ENCODE results near the gene SNED1. TPM values are rescaled to one million over a fixed set of nuclear protein-coding genes. Genes with fewer than 3 reads are reported as not detected.

Gene SNED1
- 7.8 and 19.8 TPM in 2 replicates for total RNA-seq

DNA sequence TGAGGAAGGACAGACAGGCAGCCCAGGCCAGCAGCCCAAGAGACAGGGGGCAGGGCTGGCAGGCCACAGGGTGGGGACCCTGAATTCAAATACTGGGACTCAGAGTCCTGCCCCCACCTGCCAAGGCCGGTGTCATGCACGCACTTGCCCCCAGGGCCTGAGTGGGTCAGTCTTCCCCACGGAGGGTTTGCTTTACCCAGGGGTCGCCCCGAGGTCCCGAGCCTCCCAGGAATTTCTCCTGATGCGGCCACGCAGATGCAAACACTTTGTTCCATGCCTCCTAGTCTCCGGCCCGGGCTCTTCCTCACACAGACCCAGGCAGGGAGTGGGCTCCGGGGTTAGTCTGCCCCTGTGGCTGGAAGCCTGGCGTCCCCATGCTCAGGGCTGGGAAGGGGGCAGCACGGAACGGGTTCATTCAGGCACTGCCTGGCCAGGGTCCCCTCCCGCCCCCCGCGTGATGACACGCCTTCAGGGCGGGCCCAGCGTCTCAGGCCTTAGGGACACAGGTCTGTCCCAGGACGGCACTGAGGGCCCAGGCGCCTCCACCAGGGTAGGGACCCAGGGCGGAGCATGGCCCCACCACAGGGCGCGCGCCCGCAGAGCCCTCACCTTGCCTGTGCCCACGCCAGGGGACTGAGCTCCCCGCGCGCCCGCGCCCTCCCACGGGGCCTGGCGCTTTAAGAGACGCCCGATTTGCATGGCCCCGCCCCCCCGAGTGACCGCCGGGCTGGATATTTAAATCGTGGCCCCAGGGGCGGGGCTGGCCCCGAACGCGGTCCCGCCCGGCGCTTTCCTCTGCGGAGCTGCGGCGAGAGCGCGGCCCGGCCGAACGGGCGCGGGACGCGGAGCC is at the start of gene SNED1:
Gene SNED1 (plus strand): TSS at position 763 of the 850 bp plus-strand sequence. CDS start 220 bp downstream, outside the sequence.

DNA sequence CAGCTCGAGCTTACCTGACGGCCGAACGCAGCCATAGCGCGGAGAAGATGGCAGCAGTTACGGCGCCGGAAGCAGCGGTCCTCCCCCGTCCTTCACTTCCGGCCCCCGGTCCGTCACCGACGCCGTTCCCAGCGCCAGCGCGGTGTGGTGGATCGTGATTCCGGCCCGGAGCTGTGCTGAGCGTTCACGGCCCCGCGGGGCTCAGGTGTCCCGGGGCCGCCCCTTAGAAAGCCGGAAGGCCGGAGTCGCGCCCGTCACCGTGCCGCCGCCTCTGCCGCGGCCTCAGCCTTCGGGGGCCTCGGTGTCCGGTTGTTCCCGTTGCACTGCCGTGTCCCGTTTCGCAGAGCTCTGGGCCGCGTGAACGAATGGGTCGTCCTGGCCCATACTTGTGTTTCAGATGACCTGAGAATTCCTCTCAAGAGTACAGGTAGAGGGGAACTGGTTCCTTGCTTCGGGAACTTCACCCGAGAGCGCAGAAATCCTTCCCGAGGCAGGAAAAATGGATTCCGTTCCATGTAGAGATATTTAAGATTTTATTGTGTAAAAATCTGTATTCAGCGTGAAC is 103.9 kb downstream of the SNED1 start, which contains the start of gene MTERF4:
Gene MTERF4 (minus strand): TSS at position 49 of the 565 bp plus-strand sequence. CDS start 14 bp downstream, at position 35.

Other genes starting within 250 kb of the SNED1 start
- 0.44 TPM in 1 of 2 replicates, not detected in the other for gene KIF1A, start 178.4 kb upstream of the SNED1 start, total RNA-seq
- gene AGXT, start 129.8 kb upstream of the SNED1 start, total RNA-seq, result under 0.01 TPM in 1 of 2 replicates, not detected in the other
- not detected in 2 replicates for gene MAB21L4, start 102.5 kb upstream of the SNED1 start, total RNA-seq
- gene CROCC2, start 92.3 kb upstream of the SNED1 start, total RNA-seq, result not detected in 2 replicates
- 16.8 and 48.6 TPM in 2 replicates for gene MTERF4, start 103.7 kb downstream of the SNED1 start, total RNA-seq
- 4.7 and 5.4 TPM in 2 replicates for gene PASK, start 150.9 kb downstream of the SNED1 start, total RNA-seq
- gene PPP1R7, start 151.8 kb downstream of the SNED1 start, total RNA-seq, result 39.6 and 43.7 TPM in 2 replicates
- gene ANO7, start 190.1 kb downstream of the SNED1 start, total RNA-seq, result 0.32 and 0.76 TPM in 2 replicates

Measured in bladder microvascular endothelial cell (primary cell).